Stimulated activated CD8-positive, alpha-beta memory T cell treated with anti-CD3 and anti-CD28 coated beads, Interleukin-2, amount 100 ng/mL, for 48 hours (primary cell): Measurements from ENCODE around the gene DNAI7.

Experiments used
- DNase-seq, 2 donors: peaks; one replicate each; pipeline ENCODE4 v3.0.0-alpha.2; 2020; ENCODE audit warnings: low read depth in 2 of 2

The DNAI7 gene, protein sequence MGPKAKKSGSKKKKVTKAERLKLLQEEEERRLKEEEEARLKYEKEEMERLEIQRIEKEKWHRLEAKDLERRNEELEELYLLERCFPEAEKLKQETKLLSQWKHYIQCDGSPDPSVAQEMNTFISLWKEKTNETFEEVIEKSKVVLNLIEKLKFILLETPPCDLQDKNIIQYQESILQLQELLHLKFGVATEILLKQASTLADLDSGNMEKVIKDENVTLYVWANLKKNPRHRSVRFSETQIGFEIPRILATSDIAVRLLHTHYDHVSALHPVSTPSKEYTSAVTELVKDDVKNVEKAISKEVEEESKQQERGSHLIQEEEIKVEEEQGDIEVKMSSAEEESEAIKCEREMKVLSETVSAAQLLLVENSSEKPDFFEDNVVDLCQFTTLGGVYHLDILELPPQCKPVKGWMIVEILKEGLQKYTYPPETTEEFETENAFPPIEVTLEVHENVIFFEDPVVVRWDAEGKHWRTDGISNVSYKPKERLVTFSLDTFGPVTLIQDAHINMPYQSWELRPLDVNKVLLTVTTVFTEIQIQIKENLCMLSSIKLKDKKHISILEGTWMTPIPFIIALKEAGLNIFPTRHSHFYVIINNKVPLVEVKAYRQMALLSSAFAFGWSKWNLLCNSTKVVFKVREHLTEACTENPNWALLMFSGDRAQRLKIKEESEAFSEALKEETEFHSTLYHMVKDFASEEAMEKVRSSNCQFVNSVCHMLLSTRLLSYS

DNA sequence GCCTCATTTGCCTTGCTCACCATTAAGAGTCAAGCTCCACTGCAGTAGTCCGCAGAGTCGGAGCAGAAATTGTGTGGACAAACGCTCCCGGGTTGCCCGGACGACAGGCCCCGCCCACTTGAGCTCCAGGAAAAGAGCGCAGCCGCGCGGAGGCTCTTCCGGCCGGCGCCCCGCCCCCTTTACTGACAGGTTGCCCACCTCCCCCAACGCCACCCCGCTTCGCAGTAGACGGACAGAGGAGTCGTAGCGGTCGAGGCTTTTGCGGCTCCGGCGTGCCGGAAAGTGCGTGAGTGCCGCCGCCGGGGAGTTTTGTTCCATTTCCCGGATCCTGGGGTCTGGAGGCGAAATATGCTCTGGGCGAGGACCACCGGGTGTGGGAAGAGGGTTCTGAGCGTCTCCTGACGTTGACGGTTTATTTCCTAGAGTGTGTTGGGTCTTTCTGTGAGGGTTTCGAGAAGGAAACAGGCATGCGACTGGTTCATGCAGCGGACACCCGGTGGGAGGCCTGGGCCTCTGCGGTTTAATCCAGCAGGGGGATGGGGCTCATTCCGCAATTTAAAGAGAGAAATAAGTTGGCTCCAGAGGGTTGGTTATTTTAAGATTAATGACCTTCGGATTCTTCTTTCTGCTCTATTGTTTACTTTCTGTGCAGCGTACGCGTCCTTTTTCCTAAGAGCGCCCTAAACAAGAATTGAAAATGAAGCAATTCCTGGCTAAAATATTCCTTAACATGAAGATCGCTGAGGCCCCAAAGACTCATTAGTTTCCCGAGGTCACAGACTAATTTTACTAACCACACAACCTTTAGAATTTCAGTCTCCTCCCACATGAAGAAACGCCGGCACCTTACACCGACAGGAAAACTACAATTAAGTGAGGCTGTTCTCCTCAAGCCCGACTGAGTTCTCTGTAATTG lies at the start of gene DNAI7, which contains the start of gene ETFRF1:
DNAI7 (minus strand) TSS at position 105 of the 916 bp plus-strand sequence; CDS start at position 23, 82 bp downstream.
ETFRF1 (plus strand) TSS at position 182 of the 916 bp plus-strand sequence. CDS start 8,720 bp downstream, outside the sequence.
- DNase-seq: peak; percentile 98 to 99

DNA sequence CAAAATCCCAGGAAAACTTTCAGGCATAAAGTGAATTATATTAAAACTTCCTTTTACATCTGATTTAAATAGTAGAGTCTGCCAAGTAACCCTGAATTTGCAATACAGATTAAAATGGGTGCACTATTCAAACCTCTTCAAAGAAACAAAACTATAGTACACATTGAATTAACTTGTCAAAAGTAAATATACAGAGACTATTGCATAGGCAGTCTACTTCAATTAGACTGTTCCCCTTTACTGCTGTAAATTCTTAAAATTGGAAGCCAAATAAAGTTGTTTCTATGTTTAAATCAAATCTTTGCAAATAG lies 48.7 kb upstream of the DNAI7 start:
- no peak for DNase-seq

DNA sequence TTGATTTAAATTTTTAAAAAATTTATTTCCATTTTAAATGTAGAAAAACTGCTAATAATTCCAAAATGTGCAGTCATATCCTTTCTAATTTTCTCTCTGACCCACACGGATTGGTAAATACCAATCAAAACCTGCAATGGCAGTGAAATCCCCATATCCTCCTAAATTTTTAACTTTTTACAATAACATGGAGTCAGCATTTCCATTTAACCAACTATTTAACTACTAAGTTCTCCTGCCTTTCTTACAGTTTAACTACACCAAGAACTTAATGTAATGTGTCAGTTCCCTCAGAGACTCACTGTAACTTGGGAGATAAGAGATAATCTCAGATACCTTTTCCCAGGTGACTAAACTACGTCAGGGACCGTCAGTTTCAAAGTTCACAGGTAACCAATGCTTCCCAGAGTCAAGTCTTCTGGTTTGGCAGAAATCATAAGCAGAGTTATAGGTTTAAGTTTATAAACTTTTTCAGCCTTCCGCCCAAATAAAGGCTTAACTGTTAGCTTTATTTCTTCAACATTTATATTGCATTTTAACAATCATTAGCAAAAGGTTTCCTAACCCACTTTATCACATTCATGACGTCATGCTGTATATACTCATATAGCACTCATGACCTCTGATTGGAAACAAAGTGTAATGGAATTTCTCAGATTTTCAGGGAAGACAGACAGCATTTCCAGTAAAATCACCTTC lies 48.2 kb upstream of the DNAI7 start:
- no peak for DNase-seq

DNA sequence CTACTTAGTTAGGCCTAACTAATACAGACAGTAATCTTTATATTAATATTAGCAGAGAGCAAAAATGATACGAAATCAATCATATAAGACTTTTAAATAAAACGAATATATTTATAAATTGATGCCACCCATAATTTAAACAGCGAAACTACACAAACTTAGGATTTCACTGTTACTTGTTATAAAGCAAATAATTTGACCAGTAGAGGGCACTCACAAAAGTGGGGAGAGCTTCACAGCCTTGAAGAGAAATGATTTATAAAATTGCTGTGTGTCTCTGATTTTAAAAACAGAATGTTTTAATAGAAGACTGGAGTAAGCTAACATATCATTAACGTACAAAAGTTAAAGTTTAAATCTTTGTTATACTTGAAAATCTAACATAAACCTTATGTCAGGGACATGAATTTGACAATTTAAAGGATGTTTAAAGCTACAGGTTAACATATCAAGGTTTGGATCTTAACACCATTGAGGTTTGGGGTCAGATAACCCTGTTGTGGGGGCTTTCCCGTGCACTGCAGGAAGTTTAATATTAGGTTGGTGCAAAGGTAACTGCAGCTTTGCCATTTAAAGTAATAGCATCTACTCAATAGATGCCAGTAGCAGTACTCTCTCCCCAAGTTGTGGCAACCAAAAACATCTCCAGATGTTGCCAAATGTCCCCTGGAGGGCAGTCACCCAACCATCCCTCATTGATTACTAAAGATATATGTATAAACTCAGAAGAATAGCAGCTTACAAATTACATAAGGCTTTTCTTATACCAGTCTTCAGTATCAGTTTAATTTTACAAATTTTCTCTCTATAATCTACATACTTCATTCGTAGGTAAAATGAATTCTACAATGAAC lies 46.4 kb upstream of the DNAI7 start:
- no peak for DNase-seq

DNA sequence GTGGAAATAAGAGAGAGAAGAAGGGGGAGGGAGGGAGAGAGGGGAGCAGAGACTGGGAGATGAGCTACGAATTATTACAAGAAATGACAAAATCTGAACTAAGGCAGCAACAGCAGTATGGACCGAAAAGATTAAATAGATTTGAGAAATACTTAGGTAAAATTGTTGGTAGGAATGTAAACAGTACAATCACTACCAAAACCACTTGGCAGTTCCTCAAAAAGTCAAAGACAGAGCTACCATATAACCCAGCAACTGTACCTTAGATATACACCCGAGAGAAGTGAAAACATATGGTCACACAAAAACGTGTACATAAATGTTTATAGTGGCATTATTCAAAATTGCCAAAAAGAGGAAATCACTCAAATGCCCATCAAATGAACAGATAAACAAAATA lies 41.7 kb upstream of the DNAI7 start:
- no peak for DNase-seq

DNA sequence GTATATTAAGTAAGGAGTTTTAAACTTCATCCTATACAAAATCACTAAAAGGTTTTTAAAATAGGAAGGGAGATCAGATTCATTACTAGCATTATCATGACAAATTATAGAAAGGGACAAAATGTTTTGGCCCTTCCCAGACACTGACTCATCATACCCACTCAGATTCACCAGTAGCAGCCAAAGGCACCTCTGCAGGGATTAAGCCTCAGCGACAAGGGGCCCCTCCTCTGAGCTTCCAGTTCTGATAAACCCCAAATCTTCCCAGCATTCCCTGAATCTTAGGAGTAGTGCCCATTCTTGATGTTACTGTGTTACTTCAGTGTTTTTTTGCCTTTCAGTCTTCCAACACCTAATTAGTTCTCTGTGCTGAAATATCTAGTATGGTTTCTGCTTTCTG lies 41.2 kb upstream of the DNAI7 start:
- no peak for DNase-seq

DNA sequence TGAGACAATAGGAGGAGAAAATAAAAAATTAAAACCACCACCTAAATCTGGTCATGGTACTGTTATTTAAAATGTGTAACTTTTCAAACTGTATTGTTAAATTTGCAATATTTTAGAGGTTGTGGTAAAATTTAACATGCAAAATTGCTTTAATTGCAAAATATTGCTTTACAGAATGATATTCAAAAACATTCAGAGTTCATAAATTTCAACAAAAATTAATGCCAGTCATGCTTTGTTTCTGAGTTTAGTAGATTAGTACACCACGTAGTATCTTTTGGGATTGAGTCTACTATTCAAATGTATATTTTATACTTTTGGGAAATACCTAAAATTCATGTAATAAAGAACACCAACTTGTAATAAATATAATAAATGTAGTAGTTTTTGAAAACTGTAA lies 18.4 kb upstream of the DNAI7 start:
- DNase-seq: no peak

DNA sequence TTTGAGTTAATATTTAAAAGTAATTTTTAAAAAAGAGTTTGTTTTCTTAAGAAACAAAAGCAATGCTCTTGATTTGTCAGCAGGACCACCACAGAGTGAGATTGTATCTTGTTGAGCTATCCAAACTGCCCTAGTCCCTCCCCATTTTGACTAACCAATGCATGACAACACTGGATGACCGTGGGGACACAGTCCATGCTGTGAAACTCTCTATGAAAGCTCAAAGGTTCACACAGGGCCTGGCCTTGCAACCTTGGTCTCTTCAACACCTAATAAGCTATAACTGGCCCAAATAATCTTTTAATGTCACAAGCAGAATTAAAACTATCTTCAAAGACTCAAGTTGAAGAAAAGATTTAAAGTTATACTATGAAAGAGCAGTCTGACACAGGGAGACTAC lies 13.6 kb upstream of the DNAI7 start:
- DNase-seq: no peak

DNA sequence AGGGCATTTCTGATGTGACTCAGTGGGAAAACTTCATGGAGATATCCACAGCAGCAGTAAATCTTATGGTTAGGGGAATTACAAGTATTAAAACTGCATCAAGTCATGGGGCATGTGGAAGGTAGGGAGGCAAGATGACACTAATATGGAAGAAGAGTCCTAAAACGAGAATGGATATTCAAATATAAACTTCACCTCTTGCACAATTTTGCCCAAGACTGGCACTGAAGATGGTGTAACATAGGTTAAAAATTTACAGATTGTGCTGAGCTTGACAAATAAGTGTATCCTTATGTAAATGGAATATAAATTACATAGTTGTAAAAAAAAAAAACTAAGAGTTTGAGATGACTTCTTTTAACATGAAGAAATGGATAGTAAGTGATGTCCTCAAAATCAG lies 12.9 kb upstream of the DNAI7 start:
- no peak for DNase-seq

DNA sequence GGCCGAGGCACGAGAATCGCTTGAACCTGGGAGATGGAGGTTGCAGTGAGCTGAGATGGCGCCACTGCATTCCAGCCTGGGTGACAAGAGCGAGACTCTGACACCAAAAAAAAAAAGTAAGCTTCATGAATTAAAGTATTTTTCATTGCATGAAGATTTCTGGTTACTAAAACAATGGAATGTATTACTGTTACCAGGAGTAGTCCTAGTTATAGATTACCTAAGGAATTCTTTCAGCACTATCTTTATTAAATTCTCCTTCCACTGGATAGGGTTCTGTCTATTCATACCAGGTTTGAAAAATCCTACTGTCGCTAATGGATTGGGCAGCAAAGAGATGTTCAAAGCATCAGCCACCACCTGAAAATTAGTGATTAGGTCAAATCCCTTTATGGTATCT lies 12.5 kb upstream of the DNAI7 start:
- no peak for DNase-seq

DNA sequence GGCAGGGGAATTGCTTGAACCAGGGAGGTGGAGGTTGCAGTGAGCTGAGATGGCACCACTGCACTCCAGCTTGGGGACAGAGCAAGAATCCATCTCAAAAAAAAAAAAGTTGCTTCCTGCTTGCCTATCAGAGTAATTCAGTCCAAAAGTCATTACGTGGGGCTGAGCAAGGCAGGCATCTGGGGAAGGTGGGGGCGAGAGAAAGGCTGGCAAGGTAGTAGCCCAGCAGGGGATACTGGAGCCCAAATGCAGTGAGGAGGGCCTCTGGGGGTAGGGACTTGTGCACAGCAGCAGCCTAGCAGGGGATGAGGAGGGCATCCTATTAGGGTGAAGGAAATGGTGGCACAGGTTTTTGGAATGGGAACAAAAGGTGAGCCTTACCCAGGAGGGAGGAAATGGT lies 7.2 kb upstream of the DNAI7 start:
- DNase-seq: no peak

DNA sequence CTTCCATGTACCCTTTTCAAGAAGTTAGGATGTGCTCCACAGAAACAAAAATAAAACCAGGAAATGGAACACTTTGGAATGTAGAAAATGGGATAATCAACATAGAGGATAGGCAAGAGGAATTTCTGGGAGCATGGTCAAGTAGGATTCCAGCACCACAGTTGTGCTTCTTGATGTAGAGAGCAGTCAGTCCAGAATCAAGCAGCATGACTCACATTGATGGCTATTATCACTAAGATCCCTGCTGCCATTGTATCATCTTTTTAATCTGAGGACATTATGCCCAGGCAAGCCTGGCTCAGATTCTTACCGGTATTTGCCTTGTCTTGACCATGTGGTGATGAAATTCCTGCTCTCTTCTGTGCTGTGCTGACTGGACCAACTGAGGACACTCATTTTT lies 5.7 kb upstream of the DNAI7 start:
- no peak for DNase-seq

DNA sequence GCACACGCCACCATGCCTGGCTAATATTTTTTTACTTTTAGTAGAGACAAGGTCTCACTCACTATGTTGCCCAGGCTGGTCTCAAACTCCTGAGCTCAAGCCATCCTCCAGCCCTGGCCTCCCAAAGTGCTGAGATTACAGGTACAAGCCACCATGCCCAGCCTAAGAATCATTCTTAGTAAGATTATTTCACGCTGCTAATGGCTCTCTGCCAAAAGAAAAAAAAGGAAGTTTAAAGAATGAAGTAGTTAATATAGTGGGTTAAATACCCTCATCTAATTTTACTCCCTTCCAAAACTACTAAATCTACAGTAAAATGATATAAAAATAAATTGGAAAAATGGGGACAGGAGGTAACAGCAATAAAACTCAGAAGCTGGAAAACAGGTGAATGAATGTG lies 2.6 kb upstream of the DNAI7 start:
- DNase-seq: no peak

DNA sequence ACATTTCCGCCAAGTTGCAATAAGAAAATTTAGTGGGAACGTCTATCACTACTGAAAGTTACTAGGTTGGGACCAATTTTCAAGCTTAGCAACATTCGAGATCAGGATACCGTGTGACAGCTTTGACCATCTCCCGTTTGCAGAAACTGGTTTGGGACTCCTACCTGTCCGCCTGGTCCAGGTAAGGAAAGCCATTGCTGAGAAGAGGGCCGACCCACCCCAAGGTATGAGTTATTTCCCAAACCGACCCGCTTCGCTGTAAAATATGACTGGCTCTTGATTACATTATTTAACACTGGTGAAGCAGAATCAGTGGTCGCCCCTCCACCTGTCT lies 271 bp downstream of the DNAI7 start:
- no peak for DNase-seq

DNA sequence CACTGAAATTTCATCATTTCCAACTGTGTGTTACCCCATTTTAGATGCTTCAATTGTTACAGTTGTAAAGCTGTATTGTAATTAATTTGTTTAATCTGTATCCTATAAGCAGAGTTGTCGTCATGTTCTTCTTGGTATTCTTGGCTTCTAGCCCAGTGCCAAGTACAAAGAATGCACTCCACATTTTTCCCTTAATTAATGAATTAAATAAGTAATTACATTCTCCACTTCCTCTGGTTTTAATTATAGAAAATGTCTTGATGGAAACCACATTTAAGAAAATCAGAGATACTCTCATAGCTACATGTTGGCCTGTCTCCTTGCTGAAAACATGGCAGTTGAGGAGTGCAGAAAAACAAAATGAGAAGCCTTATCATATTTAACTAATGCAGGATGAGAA lies 746 bp downstream of the DNAI7 start:
- no peak for DNase-seq

DNA sequence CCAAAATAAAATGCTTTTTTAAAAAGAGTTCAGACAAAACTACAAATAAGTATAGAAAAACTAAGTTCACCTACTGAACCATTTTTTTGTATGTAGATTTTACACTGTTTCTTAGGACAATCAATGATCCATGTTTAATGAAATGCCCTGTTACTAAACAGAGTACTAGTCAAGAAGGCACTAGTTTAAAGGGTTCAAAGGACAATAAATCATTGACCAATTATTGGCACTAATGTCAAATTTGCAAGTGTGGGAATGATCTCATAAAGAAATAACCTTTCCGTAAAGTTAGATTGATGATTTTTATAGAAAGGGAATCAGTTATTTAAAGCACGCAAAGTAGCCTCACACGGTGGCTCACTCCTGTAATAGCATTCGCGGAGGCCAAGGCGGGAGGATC lies 4.2 kb downstream of the DNAI7 start:
- no peak for DNase-seq

DNA sequence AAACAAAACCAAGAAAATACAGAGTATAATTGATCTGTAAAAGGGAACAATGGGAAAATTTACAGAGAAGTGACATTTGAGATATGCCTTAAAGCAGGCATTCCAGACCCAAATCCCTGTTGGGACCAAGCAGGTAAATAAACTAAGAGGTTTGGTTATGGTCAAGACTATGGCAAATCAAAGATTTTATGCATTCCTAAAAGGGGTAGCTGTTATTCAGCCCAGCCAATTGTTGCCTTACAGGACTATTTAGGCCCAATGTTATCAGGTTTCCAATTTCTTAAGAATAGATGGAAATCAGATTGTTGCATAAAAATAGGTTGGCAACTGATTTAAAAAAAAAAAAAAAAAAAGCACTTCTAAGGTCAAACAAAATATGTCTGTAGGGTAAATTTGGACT lies 5.3 kb downstream of the DNAI7 start:
- DNase-seq: no peak

DNA sequence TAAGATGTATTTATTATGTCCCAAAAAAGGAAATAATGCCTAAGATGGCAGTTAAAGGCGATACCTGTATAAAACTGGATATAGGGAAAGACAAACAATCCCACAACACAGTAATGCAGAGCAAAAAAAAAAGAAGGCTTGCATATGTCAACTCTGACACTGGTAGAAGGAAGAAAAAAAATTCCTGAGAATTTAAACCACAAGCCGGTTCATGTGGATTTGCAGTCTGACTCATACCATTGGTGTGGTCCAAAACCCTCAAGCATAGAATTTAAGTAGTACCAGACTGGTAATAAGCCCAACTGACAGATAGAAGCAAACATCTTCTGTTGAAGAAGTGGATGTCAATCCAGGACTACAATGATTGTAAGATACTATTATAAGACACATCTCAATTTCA lies 7.2 kb downstream of the DNAI7 start:
- DNase-seq: no peak

DNA sequence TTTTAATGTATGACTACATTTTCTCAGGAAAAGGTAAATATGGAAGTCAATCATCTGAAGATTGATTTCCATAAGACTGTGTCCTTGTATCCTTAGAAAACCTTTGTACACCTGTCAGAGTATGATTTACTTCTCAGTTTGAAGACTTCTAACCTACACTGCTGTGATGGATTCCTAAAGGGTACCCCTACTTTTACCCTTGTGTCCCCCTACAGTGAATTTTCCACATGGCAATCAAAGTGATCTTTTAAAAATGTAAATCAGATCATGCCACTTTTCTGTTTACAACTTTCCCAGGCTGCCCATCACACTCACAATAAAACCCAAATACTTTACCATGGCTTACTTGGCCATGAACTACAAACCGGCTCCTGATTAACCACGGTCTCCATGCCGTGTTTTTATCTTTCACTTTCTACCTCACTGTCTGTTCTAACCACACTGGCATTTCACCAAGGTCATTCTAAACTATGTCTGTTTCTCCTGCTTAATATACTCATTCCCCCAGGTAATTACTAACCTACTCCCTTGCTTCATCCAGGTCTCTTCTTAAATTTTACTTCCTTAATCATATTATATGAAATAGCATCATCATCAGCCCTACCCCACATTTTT lies 8.1 kb downstream of the DNAI7 start:
- DNase-seq: no peak

DNA sequence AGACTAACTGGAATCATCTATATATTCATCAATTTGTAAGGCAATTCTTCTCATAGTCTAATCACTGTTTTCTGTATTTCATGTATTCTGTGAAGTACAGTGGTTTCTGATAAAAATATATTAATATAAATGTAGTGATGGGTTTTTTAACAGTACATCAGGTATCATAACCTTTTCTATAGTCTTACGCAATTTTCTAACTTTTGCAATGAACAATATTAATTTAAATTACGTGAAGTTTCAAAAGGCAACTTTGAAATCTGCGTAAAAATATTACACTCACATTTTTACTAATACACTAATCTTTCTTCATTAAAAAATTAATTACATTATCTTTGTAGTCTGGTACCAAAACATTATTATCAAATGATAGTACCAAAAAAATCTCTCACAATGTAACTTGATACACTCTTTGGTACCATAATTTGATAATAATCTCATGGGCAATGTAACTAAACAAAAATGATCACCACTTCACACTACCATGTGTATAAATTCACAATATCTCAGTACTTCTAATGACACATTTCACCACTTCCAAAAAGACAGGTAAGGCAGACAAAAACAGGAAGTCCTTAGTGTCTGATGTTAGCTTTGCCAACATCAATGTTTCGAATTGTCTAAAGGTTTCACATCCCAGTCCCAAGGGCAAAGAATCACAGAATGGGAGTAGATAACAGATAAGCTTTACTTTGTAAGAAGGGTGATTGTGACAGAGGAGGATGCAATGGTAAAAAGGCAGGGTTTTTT lies 8.7 kb downstream of the DNAI7 start:
- no peak for DNase-seq
